RWPE1 (cell line): Measurements from ENCODE around the gene OR2V1.
"Not testable (repeated sequence)": the region's sequence is repeated elsewhere in the genome, so short reads cannot be mapped to it uniquely, and the experiment has no call there.

Source experiments
- CTCF ChIA-PET: fragments of 350-600 bp; sonication (Branson Sonifier 250); formaldehyde crosslinking; extraction: SDS; loops from one replicate; lab custom pipeline; 2021; lab: Yijun Ruan, JAX
- POLR2A ChIA-PET: fragments of 400-600 bp; formaldehyde crosslinking; extraction: SDS; loops from one replicate; lab custom pipeline; 2020; ENCODE audit warnings: antibody characterized with exemption; ENCODE audit not compliant: low non-redundant PET; lab: Yijun Ruan, JAX
- DNase-seq: peaks from one replicate; pipeline ENCODE4 v3.0.0; 2012; ENCODE audit warnings: low spot score
- H3K27ac ChIP-seq: fragments of 450-650 bp; 2 replicates; pipeline ENCODE4 v1.5.1; 2017
- TF ChIP-seq, protein P1 (sequence below): fragments of 450-650 bp; conservative IDR thresholded peaks from 2 replicates; pipeline ENCODE4 v1.5.1; 2017; ENCODE audit warnings: low read depth, mild to moderate bottlenecking

The OR2V1 gene

DNA sequence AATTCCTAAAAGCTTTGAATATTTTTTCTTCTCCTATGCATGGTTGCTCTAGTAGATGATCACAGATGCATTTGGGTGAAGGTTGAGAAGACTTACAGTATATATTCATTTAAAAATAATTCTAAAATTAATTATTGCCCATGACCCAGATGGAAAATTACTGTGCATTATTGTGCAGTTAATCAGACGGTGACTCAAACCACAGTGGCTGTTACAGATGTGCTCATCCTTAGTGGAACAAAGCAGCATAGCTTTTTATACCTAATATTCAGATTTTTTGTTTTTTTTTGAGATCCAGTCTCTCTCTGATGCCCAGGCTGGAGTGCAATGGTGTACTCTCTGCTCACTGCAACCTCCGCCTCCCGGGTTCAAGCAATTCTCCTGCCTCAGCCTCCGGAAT lies 10.7 kb downstream of the OR2V1 start:
- CTCF ChIA-PET, result interaction anchor here (0.7 kb wide), 1 partner anchor 48 kb away, joined by 4 read pairs; no protein-coding TSS in a partner anchor
- POLR2A ChIA-PET, result no interaction called here

DNA sequence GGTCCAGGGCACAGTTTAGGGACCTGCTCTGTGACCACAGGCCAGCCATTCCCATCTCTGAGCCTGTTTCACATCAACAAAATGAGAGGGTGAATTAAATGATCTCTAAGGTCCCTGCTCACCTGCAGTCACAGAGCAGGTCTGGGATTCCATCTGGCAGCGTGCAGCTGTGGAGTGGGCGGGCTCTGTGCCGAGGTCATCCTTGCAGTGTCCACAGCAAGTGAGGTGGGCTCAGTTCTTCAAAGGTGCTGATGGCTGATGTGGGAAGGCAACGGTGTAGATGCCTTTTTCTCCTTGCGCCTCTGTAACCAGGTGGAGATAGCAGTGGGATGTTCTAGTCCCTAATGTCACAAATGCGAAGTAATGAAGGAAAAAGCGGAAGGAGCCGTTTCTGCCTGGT lies 11.9 kb downstream of the OR2V1 start:
- H3K27ac ChIP-seq, result no peak overlapping the region
- ChIA-PET POLR2A (no interaction called here), CTCF (interaction anchor here (0.6 kb wide), 1 partner anchor 15 kb away, joined by 4 read pairs; no protein-coding TSS in a partner anchor)
- TF ChIP-seq, protein P1, sequence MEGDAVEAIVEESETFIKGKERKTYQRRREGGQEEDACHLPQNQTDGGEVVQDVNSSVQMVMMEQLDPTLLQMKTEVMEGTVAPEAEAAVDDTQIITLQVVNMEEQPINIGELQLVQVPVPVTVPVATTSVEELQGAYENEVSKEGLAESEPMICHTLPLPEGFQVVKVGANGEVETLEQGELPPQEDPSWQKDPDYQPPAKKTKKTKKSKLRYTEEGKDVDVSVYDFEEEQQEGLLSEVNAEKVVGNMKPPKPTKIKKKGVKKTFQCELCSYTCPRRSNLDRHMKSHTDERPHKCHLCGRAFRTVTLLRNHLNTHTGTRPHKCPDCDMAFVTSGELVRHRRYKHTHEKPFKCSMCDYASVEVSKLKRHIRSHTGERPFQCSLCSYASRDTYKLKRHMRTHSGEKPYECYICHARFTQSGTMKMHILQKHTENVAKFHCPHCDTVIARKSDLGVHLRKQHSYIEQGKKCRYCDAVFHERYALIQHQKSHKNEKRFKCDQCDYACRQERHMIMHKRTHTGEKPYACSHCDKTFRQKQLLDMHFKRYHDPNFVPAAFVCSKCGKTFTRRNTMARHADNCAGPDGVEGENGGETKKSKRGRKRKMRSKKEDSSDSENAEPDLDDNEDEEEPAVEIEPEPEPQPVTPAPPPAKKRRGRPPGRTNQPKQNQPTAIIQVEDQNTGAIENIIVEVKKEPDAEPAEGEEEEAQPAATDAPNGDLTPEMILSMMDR, result no peak
- no peak for DNase-seq

More for the DNA sequence above, 10.7 kb downstream of the OR2V1 start:
- no peak overlapping the region for H3K27ac ChIP-seq
- DNase-seq, result peak; percentile 65
- TF ChIP-seq, protein P1, result no peak

DNA sequence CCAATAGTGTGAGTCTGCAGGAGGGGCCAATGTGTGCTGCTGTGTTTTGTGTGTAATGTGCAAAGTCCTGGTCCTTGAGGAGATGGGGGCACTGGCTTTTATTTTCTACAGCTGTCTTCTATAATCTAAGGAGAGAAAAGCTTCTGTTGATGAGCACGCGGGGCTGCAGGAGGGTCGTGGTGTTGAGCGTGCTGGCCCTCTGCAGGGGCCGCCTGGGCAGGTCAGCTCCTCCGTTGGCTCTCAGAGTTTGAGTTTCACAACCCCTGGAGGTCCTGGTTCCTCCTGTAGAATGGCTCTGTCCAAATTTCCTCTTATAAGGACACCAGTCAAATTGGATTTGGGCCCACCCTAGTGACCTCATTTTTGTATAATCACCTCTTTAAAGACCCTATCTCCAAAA lies 12.6 kb downstream of the OR2V1 start:
- DNase-seq, result no peak
- TF ChIP-seq, protein P1, result no peak
- ChIA-PET POLR2A (no interaction called here), CTCF (interaction anchor here (0.5 to 0.9 kb wide), 2 partner anchors 10 to 52 kb away, joined by 3 read pairs; no protein-coding TSS in a partner anchor)
- no peak overlapping the region for H3K27ac ChIP-seq

DNA sequence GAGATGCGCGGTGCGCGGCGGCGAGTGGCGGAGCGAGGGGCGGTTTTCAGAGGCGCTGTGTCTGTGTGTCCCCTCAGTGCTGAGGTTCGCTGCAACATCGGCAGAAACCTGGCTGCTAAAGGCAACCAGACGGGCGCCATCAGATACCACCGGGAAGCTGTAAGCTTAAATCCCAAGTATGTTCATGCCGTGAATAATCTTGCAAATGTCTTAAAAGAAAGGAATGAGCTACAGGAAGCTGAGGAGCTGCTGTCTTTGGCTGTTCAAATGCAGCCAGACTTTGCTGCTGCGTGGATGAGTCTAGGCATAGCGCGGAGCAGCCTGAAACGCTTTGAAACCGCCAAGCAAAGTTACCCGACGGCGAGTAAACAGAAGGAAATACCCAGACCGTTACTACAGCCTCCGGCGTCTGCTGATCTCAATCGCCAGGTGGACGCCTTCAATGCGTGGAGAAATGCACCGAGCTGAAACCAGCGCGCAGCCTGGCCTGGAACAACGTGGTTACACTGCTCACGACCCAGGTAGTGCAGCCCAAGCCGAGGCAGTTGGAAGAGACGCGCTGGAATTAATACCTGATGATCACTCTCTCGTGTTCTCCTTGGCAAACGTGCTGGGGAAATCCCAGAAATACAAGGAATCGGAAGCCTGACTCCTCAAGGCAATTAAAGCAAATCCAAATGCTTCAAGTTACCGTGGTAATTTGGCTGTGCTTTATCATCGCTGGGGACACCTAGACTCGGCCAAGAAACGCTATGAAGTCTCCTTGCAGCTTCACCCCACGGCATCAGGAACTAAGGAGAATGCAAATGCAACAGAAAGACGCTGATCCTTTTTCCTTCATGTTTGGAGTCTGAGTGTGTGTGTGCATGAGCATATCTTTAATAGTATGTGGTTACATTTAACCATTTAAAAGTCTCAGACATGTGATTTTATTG lies 15.9 kb downstream of the OR2V1 start:
- TF ChIP-seq, protein P1, result no peak
- ChIA-PET CTCF (interaction anchor here (0.6 to 1.0 kb wide), 3 partner anchors 15 to 73 kb away, joined by 3 to 5 read pairs (median 3); no protein-coding TSS in a partner anchor), POLR2A (no interaction called here)
- peak; percentile 64 for DNase-seq
- no peak overlapping the region for H3K27ac ChIP-seq

DNA sequence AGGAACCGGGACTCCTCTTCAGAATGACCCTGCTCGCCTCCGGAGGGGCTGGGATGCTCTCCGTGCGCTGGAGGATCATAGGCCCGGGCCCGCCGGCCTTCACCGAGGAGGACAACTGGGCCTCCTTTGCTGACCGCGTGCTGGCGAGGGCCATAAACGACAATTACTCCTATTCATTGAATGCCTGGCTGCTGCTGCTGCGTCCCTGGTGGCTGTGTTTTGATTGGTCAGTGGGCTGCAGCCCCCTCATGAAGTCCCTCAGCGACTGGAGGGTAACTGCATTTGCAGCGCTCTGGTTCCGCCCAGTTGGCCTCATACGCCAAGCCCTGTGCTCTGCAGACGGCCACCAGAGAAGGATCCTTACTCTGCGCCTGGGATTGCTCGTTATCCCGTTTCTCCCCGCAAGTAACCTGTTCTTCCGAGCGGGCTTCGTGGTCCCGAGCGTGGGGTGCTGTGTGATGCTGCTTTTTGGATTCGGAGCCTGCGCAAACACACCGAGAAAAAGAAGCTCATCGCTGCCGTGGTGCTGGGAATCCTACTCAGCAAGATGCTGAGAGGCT lies 16.6 kb downstream of the OR2V1 start:
- H3K27ac ChIP-seq, result no peak overlapping the region
- ChIA-PET POLR2A (no interaction called here), CTCF (interaction anchor here (0.6 to 1.0 kb wide), 3 partner anchors 15 to 72 kb away, joined by 3 to 5 read pairs (median 3); no protein-coding TSS in a partner anchor)
- no peak for DNase-seq
- TF ChIP-seq, protein P1, result no peak

DNA sequence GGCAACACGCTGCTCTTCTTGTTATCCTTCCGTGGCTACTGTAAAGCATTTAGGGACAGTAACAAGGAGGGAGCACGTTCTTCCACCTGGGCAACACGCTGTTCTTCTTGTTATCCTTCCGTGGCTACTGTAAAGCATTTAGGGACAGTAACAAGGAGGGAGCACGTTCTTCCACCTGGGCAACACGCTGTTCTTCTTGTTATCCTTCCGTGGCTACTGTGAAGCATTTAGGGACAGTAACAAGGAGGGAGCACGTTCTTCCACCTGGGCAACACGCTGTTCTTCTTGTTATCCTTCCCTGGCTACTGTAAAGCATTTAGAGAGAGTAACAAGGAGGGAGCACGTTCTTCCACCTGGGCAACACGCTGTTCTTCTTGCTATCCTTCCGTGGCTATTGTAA lies 17.4 kb downstream of the OR2V1 start:
- POLR2A ChIA-PET, DNase-seq, H3K27ac ChIP-seq: not testable (repeated sequence)
- CTCF ChIA-PET, result interaction anchor here (0.6 kb wide), 1 partner anchor 884 kb away, joined by 4 read pairs; no protein-coding TSS in a partner anchor
